HCT116 (cell line): ENCODE results near the gene TOR1AIP1. TPM values are rescaled to one million over a fixed set of nuclear protein-coding genes. Genes with fewer than 3 reads are reported as not detected.

ENCODE experiments used
- ATAC-seq: fragments of 200-7000 bp; cut with Tn5 transposase; 2 replicates; pipeline ENCODE4 v1.9.1; 2020; ENCODE audit warnings: mild to moderate bottlenecking, moderate library complexity
- BruUV-seq: library from RNA; stranded (reverse); fragments of 400-500 nt; replicated peaks from 2 replicates; lab custom pipeline; 2021; lab: Mats Ljungman, UMichigan
- CTCF ChIA-PET: fragments of 300-600 bp; sonication (Branson Sonifier 250); formaldehyde crosslinking; loops from one replicate; lab custom pipeline; 2021; ENCODE audit warnings: antibody characterized with exemption; lab: Charles Lee
- POLR2A ChIA-PET: fragments of 300-600, 350-600 bp; sonication (Branson Sonifier 250); formaldehyde crosslinking; loops from one replicate; lab custom pipeline; 2021; ENCODE audit warnings: antibody characterized with exemption; lab: Charles Lee
- RAD21 ChIA-PET, 2 experiments: fragments of 300-600 bp; sonication (Branson Sonifier 250); formaldehyde crosslinking; loops; one replicate each; lab custom pipeline; 2023; ENCODE audit warnings: low total read pairs in 2 of 2; ENCODE audit not compliant: uncharacterized antibody in 2 of 2, unreplicated experiment in 2 of 2, low non-redundant PET in 1 of 2; lab: Charles Lee
- DNase-seq: peaks from one replicate; pipeline ENCODE4 v3.0.0-alpha.2; 2010; ENCODE audit warnings: low read depth, low spot score
- H2AFZ ChIP-seq: fragments of 200-600 bp; shearing (Covaris generic), sonication (generic); 2 replicates; pipeline ENCODE4 v1.6.1; 2017; ENCODE audit warnings: low read depth, mixed run types, mixed read lengths, antibody characterized with exemption, low read length; ENCODE audit not compliant: poor library complexity, severe bottlenecking
- H3K27ac ChIP-seq: 2 replicates; pipeline ENCODE4 v1.5.1; 2012; ENCODE audit warnings: low read depth, low read length
- H3K27me3 ChIP-seq: fragments of 200-600 bp; sonication (generic); 2 replicates; pipeline ENCODE4 v1.6.1; 2016; ENCODE audit warnings: mixed run types, low read length, mixed read lengths; ENCODE audit not compliant: insufficient read depth
- H3K36me3 ChIP-seq, 2 experiments: fragments of 200-500 bp in 1 of 2; fragments of 200-600 bp in 1 of 2; sonication (Bioruptor generic) in 1 of 2; sonication (generic) in 1 of 2; 2 replicates each; pipeline versions ENCODE4 v1.5.1 to v1.6.1; 2014 to 2016; ENCODE audit warnings: low read length in 2 of 2, inconsistent platforms in 1 of 2, mixed read lengths in 1 of 2, mixed run types in 1 of 2; ENCODE audit not compliant: insufficient read depth in 2 of 2, control insufficient read depth in 1 of 2
- H3K4me1 ChIP-seq, 2 experiments: fragments of 200-600 bp in 1 of 2; sonication (generic) in 1 of 2; 2 replicates each; pipeline versions ENCODE4 v1.5.1 to v1.6.1; 2012 to 2017; ENCODE audit warnings: low read length in 2 of 2, inconsistent platforms in 1 of 2, mild to moderate bottlenecking in 1 of 2, mixed read lengths in 1 of 2, mixed run types in 1 of 2, moderate library complexity in 1 of 2; ENCODE audit not compliant: insufficient read depth in 2 of 2, control insufficient read depth in 1 of 2
- H3K4me2 ChIP-seq: fragments of 200-600 bp; sonication (generic); 2 replicates; pipeline ENCODE4 v1.6.1; 2017; ENCODE audit warnings: mixed run types, low read length, mixed read lengths
- H3K4me3 ChIP-seq, 2 experiments: fragments of 200-600 bp in 1 of 2; sonication (generic) in 1 of 2; replicated peaks in 1 of 2; 2 replicates each; pipeline ENCODE4 v1.5.1; 2011 to 2016; ENCODE audit warnings: low read length in 2 of 2, control low read depth in 1 of 2, low read depth in 1 of 2, mild to moderate bottlenecking in 1 of 2, mixed read lengths in 1 of 2, mixed run types in 1 of 2
- H3K79me2 ChIP-seq: fragments of 200-600 bp; sonication (generic); 2 replicates; pipeline ENCODE4 v1.6.1; 2017; ENCODE audit warnings: mild to moderate bottlenecking, mixed run types, low read length, moderate library complexity, mixed read lengths; ENCODE audit not compliant: insufficient read depth
- H3K9ac ChIP-seq: fragments of 200-600 bp; sonication (generic); 2 replicates; pipeline ENCODE4 v1.6.1; 2016; ENCODE audit warnings: low read length, mixed read lengths
- H3K9me2 ChIP-seq: fragments of 200-600 bp; sonication (generic), shearing (Covaris generic); 2 replicates; pipeline ENCODE4 v1.6.1; 2017; ENCODE audit warnings: mixed run types, mild to moderate bottlenecking, moderate library complexity; ENCODE audit not compliant: insufficient read depth
- H3K9me3 ChIP-seq, 2 experiments: fragments of 200-500 bp in 1 of 2; fragments of 200-600 bp in 1 of 2; sonication (Bioruptor generic) in 1 of 2; sonication (generic) in 1 of 2; 2 replicates each; pipeline ENCODE4 v1.6.1; 2014 to 2017; ENCODE audit warnings: low read length in 2 of 2, mixed read lengths in 2 of 2, inconsistent platforms in 1 of 2, low read depth in 1 of 2, mild to moderate bottlenecking in 1 of 2, mixed run types in 1 of 2, moderate library complexity in 1 of 2; ENCODE audit not compliant: control insufficient read depth in 1 of 2, insufficient read depth in 1 of 2
- H4K20me1 ChIP-seq: fragments of 200-600 bp; sonication (generic), shearing (Covaris generic); 2 replicates; pipeline ENCODE4 v1.6.1; 2017; ENCODE audit warnings: mixed run types, mild to moderate bottlenecking, moderate library complexity; ENCODE audit not compliant: insufficient read depth
- CEBPB ChIP-seq: IDR thresholded peaks from 2 replicates; pipeline ENCODE4 v1.6.1; 2012; ENCODE audit warnings: low read depth
- ELF1 ChIP-seq: IDR thresholded peaks from 2 replicates; pipeline ENCODE4 v1.6.1; 2012; ENCODE audit warnings: low read depth, borderline replicate concordance
- EZH2 ChIP-seq: fragments of 200-600 bp; sonication (generic); IDR thresholded peaks from 2 replicates; pipeline ENCODE4 v1.6.1; 2017; ENCODE audit warnings: antibody characterized with exemption, mixed run types
- FOSL1 ChIP-seq: IDR thresholded peaks from 2 replicates; pipeline ENCODE4 v1.6.1; 2012; ENCODE audit warnings: low read depth
- JUND ChIP-seq: IDR thresholded peaks from 2 replicates; pipeline ENCODE4 v1.6.1; 2012
- POLR2AphosphoS5 ChIP-seq: IDR thresholded peaks from 2 replicates; pipeline ENCODE4 v1.6.1; 2011; ENCODE audit warnings: mild to moderate bottlenecking, low read depth, low read length, moderate library complexity
- RAD21 ChIP-seq: IDR thresholded peaks from 2 replicates; pipeline ENCODE4 v1.6.1; 2012; ENCODE audit warnings: low read depth, mild to moderate bottlenecking
- SIN3A ChIP-seq: IDR thresholded peaks from 2 replicates; pipeline ENCODE4 v1.6.1; 2012; ENCODE audit warnings: low read depth
- SP1 ChIP-seq: IDR thresholded peaks from 2 replicates; pipeline ENCODE4 v1.6.1; 2012; ENCODE audit warnings: low read depth
- SRF ChIP-seq: IDR thresholded peaks from 2 replicates; pipeline ENCODE4 v1.6.1; 2012; ENCODE audit warnings: low read depth
- TCF7L2 ChIP-seq: IDR thresholded peaks from 2 replicates; pipeline ENCODE4 v1.7.0; 2011; ENCODE audit warnings: borderline replicate concordance, inconsistent platforms; ENCODE audit not compliant: insufficient read depth, insufficient read length; ENCODE audit errors: extremely low read depth
- YY1 ChIP-seq: IDR thresholded peaks from 2 replicates; pipeline ENCODE4 v1.6.1; 2011; ENCODE audit warnings: low read length, low read depth, moderate library complexity, mild to moderate bottlenecking; ENCODE audit not compliant: insufficient replicate concordance; ENCODE audit errors: extremely low read depth
- ZFX ChIP-seq: fragments of 450-650 bp; IDR thresholded peaks from 2 replicates; pipeline ENCODE4 v1.6.1; 2017
- ZNF274 ChIP-seq: fragments of 200-500 bp; sonication (Bioruptor generic); IDR thresholded peaks from 2 replicates; pipeline ENCODE4 v1.6.1; 2014; ENCODE audit warnings: mild to moderate bottlenecking, low read depth, low read length, inconsistent platforms
- intact Hi-C: fragments of 100-400 bp; cut with micrococcal nuclease; formaldehyde crosslinking; loops from 2 replicates; pipeline ENCODE4 v1.10.0; 2022
- total RNA-seq: library from RNA; stranded (reverse); gene quantifications from one replicate; pipeline ENCODE4 v1.2.1, GENCODE V29; 2021; ENCODE audit not compliant: unreplicated experiment
- TF ChIP-seq, protein P1 (sequence below): IDR thresholded peaks from 2 replicates; pipeline ENCODE4 v1.6.1; 2012
- TF ChIP-seq, protein P2 (sequence below): IDR thresholded peaks from 2 replicates; pipeline ENCODE4 v1.6.1; 2012; ENCODE audit warnings: low read depth
- TF ChIP-seq, protein P3 (sequence below): IDR thresholded peaks from 2 replicates; pipeline ENCODE4 v1.6.1; 2012
- TF ChIP-seq, protein P4 (sequence below): IDR thresholded peaks from 2 replicates; pipeline ENCODE4 v1.6.1; 2011; ENCODE audit warnings: mild to moderate bottlenecking, low read length, moderate library complexity; ENCODE audit not compliant: insufficient replicate concordance; ENCODE audit errors: extremely low read depth
- TF ChIP-seq, protein P5 (sequence below), 3 experiments: fragments of 200-600 bp in 1 of 3; sonication (generic) in 1 of 3; IDR thresholded peaks in 2 of 3; conservative IDR thresholded peaks in 1 of 3; 2 replicates each; pipeline ENCODE4 v1.5.1; 2012 to 2017; ENCODE audit warnings: low read depth in 2 of 3, low read length in 2 of 3, antibody characterized with exemption in 1 of 3, borderline replicate concordance in 1 of 3, control low read depth in 1 of 3, mild to moderate bottlenecking in 1 of 3, mixed read lengths in 1 of 3, mixed run types in 1 of 3, moderate library complexity in 1 of 3; ENCODE audit not compliant: insufficient read depth in 1 of 3

Gene TOR1AIP1
- total RNA-seq, 1 experiment from 2014 or later = 30.5 TPM

DNA sequence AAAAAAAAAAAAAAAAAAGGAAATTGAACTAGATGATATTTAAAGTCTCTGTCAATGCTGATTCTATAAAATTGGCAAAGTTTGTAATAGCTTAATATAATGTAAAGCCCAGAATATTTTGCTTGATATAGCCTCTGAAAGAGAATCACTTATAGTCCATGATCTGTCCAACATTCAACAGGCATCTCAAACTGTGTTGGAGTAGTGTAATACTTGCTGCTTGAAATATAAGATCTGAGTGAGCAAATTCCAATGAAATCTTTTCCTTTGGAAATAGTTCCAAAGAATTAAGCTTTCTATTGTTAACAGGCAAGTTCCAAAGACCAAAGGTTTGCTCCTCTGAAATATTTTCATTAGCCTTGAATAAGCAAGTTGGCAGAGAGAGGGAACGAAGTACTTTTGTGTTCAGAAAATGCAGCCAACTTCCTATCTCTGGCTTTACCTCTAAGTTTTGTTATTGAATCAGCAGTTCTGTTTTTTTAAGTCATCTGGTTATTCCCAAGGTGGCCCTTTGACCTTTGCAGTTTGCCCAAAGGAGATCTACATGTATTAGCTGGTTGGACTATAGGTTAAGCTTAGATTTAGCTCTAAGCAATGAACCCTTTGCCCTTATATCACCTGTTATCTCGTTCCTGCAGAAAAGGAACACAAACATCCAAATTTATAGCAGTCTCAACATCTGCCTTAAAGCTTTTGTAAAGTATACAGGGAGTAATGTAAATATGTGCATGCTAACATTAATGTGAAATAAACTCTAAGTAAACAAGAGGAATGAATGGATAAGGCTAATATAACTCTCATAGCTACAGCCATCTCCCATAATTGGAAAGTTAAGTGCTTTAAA lies 48.1 kb downstream of the TOR1AIP1 start:
- no peak overlapping the region for H3K4me2 ChIP-seq
- POLR2A ChIA-PET = no interaction called here
- no peak overlapping the region for H3K9ac ChIP-seq
- DNase-seq (no peak), ATAC-seq (no peak)
- no peaks in the 10 kb centered on the region for H4K20me1 ChIP-seq
- no peak overlapping the region for H2AFZ ChIP-seq
- H3K27me3 ChIP-seq = no peaks in the 10 kb centered on the region
- H3K27ac ChIP-seq = no peak overlapping the region
- RAD21 ChIA-PET = no interaction called here
- H3K9me3 ChIP-seq = no peaks in the 10 kb centered on the region
- intact Hi-C loops = no loop called here
- BruUV-seq = no TSS peak
- H3K9me2 ChIP-seq = no peaks in the 10 kb centered on the region
- CTCF ChIA-PET = no interaction called here
- H3K4me1 ChIP-seq = no peaks in the 10 kb centered on the region
- no peak for TF ChIP-seq FOSL1
- no peak for TF ChIP-seq RAD21
- TF ChIP-seq, protein P1, sequence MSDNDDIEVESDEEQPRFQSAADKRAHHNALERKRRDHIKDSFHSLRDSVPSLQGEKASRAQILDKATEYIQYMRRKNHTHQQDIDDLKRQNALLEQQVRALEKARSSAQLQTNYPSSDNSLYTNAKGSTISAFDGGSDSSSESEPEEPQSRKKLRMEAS = no peak
- TF ChIP-seq, protein P2, sequence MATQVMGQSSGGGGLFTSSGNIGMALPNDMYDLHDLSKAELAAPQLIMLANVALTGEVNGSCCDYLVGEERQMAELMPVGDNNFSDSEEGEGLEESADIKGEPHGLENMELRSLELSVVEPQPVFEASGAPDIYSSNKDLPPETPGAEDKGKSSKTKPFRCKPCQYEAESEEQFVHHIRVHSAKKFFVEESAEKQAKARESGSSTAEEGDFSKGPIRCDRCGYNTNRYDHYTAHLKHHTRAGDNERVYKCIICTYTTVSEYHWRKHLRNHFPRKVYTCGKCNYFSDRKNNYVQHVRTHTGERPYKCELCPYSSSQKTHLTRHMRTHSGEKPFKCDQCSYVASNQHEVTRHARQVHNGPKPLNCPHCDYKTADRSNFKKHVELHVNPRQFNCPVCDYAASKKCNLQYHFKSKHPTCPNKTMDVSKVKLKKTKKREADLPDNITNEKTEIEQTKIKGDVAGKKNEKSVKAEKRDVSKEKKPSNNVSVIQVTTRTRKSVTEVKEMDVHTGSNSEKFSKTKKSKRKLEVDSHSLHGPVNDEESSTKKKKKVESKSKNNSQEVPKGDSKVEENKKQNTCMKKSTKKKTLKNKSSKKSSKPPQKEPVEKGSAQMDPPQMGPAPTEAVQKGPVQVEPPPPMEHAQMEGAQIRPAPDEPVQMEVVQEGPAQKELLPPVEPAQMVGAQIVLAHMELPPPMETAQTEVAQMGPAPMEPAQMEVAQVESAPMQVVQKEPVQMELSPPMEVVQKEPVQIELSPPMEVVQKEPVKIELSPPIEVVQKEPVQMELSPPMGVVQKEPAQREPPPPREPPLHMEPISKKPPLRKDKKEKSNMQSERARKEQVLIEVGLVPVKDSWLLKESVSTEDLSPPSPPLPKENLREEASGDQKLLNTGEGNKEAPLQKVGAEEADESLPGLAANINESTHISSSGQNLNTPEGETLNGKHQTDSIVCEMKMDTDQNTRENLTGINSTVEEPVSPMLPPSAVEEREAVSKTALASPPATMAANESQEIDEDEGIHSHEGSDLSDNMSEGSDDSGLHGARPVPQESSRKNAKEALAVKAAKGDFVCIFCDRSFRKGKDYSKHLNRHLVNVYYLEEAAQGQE = no peak
- TF ChIP-seq, protein P3, sequence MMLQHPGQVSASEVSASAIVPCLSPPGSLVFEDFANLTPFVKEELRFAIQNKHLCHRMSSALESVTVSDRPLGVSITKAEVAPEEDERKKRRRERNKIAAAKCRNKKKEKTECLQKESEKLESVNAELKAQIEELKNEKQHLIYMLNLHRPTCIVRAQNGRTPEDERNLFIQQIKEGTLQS = no peak
- no peak for TF ChIP-seq CEBPB
- no peak for TF ChIP-seq TCF7L2
- TF ChIP-seq, protein P4, sequence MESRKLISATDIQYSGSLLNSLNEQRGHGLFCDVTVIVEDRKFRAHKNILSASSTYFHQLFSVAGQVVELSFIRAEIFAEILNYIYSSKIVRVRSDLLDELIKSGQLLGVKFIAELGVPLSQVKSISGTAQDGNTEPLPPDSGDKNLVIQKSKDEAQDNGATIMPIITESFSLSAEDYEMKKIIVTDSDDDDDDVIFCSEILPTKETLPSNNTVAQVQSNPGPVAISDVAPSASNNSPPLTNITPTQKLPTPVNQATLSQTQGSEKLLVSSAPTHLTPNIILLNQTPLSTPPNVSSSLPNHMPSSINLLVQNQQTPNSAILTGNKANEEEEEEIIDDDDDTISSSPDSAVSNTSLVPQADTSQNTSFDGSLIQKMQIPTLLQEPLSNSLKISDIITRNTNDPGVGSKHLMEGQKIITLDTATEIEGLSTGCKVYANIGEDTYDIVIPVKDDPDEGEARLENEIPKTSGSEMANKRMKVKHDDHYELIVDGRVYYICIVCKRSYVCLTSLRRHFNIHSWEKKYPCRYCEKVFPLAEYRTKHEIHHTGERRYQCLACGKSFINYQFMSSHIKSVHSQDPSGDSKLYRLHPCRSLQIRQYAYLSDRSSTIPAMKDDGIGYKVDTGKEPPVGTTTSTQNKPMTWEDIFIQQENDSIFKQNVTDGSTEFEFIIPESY = no peak
- TF ChIP-seq, protein P5, sequence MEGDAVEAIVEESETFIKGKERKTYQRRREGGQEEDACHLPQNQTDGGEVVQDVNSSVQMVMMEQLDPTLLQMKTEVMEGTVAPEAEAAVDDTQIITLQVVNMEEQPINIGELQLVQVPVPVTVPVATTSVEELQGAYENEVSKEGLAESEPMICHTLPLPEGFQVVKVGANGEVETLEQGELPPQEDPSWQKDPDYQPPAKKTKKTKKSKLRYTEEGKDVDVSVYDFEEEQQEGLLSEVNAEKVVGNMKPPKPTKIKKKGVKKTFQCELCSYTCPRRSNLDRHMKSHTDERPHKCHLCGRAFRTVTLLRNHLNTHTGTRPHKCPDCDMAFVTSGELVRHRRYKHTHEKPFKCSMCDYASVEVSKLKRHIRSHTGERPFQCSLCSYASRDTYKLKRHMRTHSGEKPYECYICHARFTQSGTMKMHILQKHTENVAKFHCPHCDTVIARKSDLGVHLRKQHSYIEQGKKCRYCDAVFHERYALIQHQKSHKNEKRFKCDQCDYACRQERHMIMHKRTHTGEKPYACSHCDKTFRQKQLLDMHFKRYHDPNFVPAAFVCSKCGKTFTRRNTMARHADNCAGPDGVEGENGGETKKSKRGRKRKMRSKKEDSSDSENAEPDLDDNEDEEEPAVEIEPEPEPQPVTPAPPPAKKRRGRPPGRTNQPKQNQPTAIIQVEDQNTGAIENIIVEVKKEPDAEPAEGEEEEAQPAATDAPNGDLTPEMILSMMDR (IDR thresholded peaks at IDR 0.05 in 2 of 3, conservative IDR thresholded peaks at IDR 0.05 in 1 of 3; ENCODE audit: borderline replicate concordance in 1 of 3, insufficient read depth in 1 of 3, low read depth in 2 of 3, low read length in 2 of 3) = no peak
- no peak for TF ChIP-seq SP1
- TF ChIP-seq JUND = no peak
- TF ChIP-seq ZNF274 = no peak
- TF ChIP-seq SRF = no peak
- TF ChIP-seq ELF1 = no peak
- TF ChIP-seq EZH2 = no peak
- TF ChIP-seq YY1 = no peak
- TF ChIP-seq ZFX = no peak
- TF ChIP-seq POLR2AphosphoS5 = no peak
- no peak for TF ChIP-seq SIN3A
- TF ChIP-seq, all 23 proteins: peak for 0
- Histone ChIP-seq H3K79me2 (no peaks in the 10 kb centered on the region), H3K4me3 (no peak overlapping the region), H3K36me3 (no peaks in the 10 kb centered on the region)
